ENCODE measurements around the gene APOBEC3G. TPM values are rescaled to one million over a fixed set of nuclear protein-coding genes. Genes with fewer than 3 reads are reported as not detected.

The APOBEC3G gene
- total and polyA plus RNA-seq, 10 of the 15 experiments (the other 5 are each of a cell fraction or from before 2014, with no cell fraction given), result 103 to 232 (median 152) TPM

GRCh38 chr22:39028281-39028680 lies 48.8 kb upstream of the APOBEC3G start:
- SMC1A ChIA-PET (ENCODE audit: uncharacterized antibody, unreplicated experiment), result interaction anchor here (1.6 kb wide), 1 partner anchor 49 kb away, joined by 3 read pairs; the partner anchor contains the start of gene APOBEC3G
- 98% methylated on average over 11 of the region's 11 CpGs for WGBS (ENCODE audit: insufficient coverage, insufficient replicate concordance, low lambda C conversion rate, missing lambda C conversion rate)
- Histone ChIP-seq H3K27me3 (replicated peaks in 1 of 2; ENCODE audit: control insufficient read depth in 2 of 2, insufficient read depth in 2 of 2, low read length in 1 of 2) (no peaks in the 10 kb centered on the region), H4K20me1 (ENCODE audit: control insufficient read depth, insufficient read depth) (no peaks in the 10 kb centered on the region), H3K4me1 (ENCODE audit: control insufficient read depth, insufficient read depth, low read length) (peaks cover 7% of the 10 kb centered on the region), H3K9ac (ENCODE audit: control insufficient read depth, insufficient read depth, low read length) (no peak overlapping the region), H3K4me3 (no peak overlapping the region), H3K27ac (ENCODE audit: control insufficient read depth, insufficient read depth) (no peak overlapping the region), H3K36me3 (ENCODE audit: control insufficient read depth in 2 of 2, insufficient read depth in 2 of 2, low read length in 1 of 2) (peaks cover 2 to 7% of the 10 kb centered on the region in 2 experiments; a peak in 2 of 4 replicates), H3K4me2 (ENCODE audit: control insufficient read depth, insufficient read depth) (no peak overlapping the region), H2AFZ (ENCODE audit: control insufficient read depth, low read depth, low read length) (no peak overlapping the region), H3K79me2 (ENCODE audit: control insufficient read depth, insufficient read depth, low read length) (peaks cover 4% of the 10 kb centered on the region), H3K9me3 (replicated peaks; ENCODE audit: control insufficient read depth, insufficient read depth, low read length) (no peaks in the 10 kb centered on the region)
- intact Hi-C loops (cut with micrococcal nuclease; ENCODE audit: unreplicated experiment) (no loop called here), in situ Hi-C loops (cut with MboI) (no loop called here)
- no peak for DNase-seq (ENCODE audit: low read depth, low spot score)
- no peak for FAIRE-seq
- CTCF ChIA-PET, result interaction anchor here (0.6 to 1.0 kb wide), 2 partner anchors 41 to 325 kb away, joined by 3 to 5 read pairs; no protein-coding TSS in a partner anchor
- TF ChIP-seq KDM1A (IDR thresholded peaks at IDR 0.05; ENCODE audit: borderline replicate concordance) (no peak), PKNOX1 (IDR thresholded peaks at IDR 0.05) (no peak), MEF2B (IDR thresholded peaks at IDR 0.05; ENCODE audit: partially characterized antibody, poor library complexity, severe bottlenecking) (no peak), POLR2AphosphoS2 (IDR thresholded peaks at IDR 0.05; ENCODE audit: low read depth, low read length) (no peak), SIX5 (IDR thresholded peaks at IDR 0.05; ENCODE audit: low read depth, low read length, severe bottlenecking) (no peak), ELK1 (IDR thresholded peaks at IDR 0.05; ENCODE audit: low read depth, low read length) (no peak), REST (IDR thresholded peaks at IDR 0.05; ENCODE audit: low read depth, low read length) (no peak), CHD2 (IDR thresholded peaks at IDR 0.05; ENCODE audit: borderline replicate concordance, low read depth, low read length) (no peak), ZNF207 (IDR thresholded peaks at IDR 0.05; ENCODE audit: borderline replicate concordance) (no peak), FOXK2 (IDR thresholded peaks at IDR 0.05) (no peak), NFIC (IDR thresholded peaks at IDR 0.05; ENCODE audit: low read depth, low read length) (no peak), SMARCA5 (IDR thresholded peaks at IDR 0.05) (no peak)
- ATAC-seq, result no peak
- POLR2A ChIA-PET, result interaction anchor here (1.6 kb wide), 1 partner anchor 11 kb away, joined by 4 read pairs; no protein-coding TSS in a partner anchor
- RAD21 ChIA-PET (ENCODE audit: unreplicated experiment), result no interaction called here
- BruUV-seq (replicated peaks), result no TSS peak
